Spinal cord (tissue), 10 donors: ENCODE results near the gene IRX2. TPM values are rescaled to one million over a fixed set of nuclear protein-coding genes. Genes with fewer than 3 reads are reported as not detected.

Experiments used
- DNase-seq, 6 donors: peaks; one replicate each; pipeline versions ENCODE4 v3.0.0 to v3.0.0-alpha.2; 2013 to 2015; ENCODE audit warnings: low spot score in 6 of 6, low read depth in 4 of 6
- H3K27ac ChIP-seq: one replicate; pipeline ENCODE4 v1.5.1; 2013; ENCODE audit warnings: low read depth, low read length, control low read depth
- H3K27me3 ChIP-seq: one replicate; pipeline ENCODE4 v1.6.1; 2013; ENCODE audit warnings: low read length; ENCODE audit not compliant: control insufficient read depth, insufficient read depth
- H3K36me3 ChIP-seq: one replicate; pipeline ENCODE4 v1.6.1; 2013; ENCODE audit warnings: low read length; ENCODE audit not compliant: control insufficient read depth, insufficient read depth
- H3K4me1 ChIP-seq: one replicate; pipeline ENCODE4 v1.6.1; 2013; ENCODE audit warnings: low read length; ENCODE audit not compliant: control insufficient read depth, insufficient read depth
- H3K4me3 ChIP-seq: one replicate; pipeline ENCODE4 v1.5.1; 2013; ENCODE audit warnings: low read depth, low read length, control low read depth
- H3K9me3 ChIP-seq: one replicate; pipeline ENCODE4 v1.6.1; 2013; ENCODE audit warnings: low read length; ENCODE audit not compliant: control insufficient read depth, insufficient read depth
- WGBS: methylation state at CpG from one replicate; pipeline ENCODE4 v1.1.5; 2013; ENCODE audit warnings: missing lambda C conversion rate; ENCODE audit not compliant: insufficient coverage; 5-methylcytosine and 5-hydroxymethylcytosine counted together
- polyA plus RNA-seq, 2 donors: library from polyadenylated mRNA; unstranded; fragments of 120-200 nt; gene quantifications; one replicate each; pipeline ENCODE4 v1.2.1, GENCODE V29; 2013; ENCODE audit not compliant: insufficient read length in 2 of 2
- total RNA-seq, 2 donors: library from RNA; depleted of rRNA in 1 of 2; stranded (reverse); fragments of 120-200 nt in 1 of 2; fragments of >200 nt in 1 of 2; gene quantifications; one replicate each; pipeline versions ENCODE4 v1.2.3 to v1.2.4, GENCODE V29; 2013 to 2014
- donor health status: healthy.

Gene IRX2
- total and polyA plus RNA-seq, 4 donors, result 4.8 to 23.2 (median 14.7) TPM

GRCh38 chr5:2721385-2722138 is 29.9 kb downstream of the IRX2 start:
- Histone ChIP-seq H3K27ac (no peak overlapping the region), H3K9me3 (no peaks in the 10 kb centered on the region), H3K4me1 (no peaks in the 10 kb centered on the region), H3K36me3 (no peaks in the 10 kb centered on the region), H3K4me3 (no peak overlapping the region), H3K27me3 (peaks cover 2% of the 10 kb centered on the region)
- WGBS, result 100% methylated on average over 2 of the region's 7 CpGs
- no peak for DNase-seq

GRCh38 chr5:2719332-2719731 is 32.1 kb downstream of the IRX2 start:
- Histone ChIP-seq H3K27ac (no peak overlapping the region), H3K27me3 (peaks cover 2% of the 10 kb centered on the region), H3K9me3 (no peaks in the 10 kb centered on the region), H3K36me3 (no peaks in the 10 kb centered on the region), H3K4me1 (no peaks in the 10 kb centered on the region), H3K4me3 (no peak overlapping the region)
- DNase-seq, result no peak
- 83% methylated on average over 2 of the region's 6 CpGs for whole genome bisulfite sequencing

GRCh38 chr5:2718115-2718514 is 33.4 kb downstream of the IRX2 start:
- H3K9me3 ChIP-seq, result no peaks in the 10 kb centered on the region
- no peak overlapping the region for H3K4me3 ChIP-seq
- WGBS, result 78% methylated on average over 3 of the region's 6 CpGs
- H3K4me1 ChIP-seq, result no peaks in the 10 kb centered on the region
- peaks cover 2% of the 10 kb centered on the region for H3K27me3 ChIP-seq
- H3K36me3 ChIP-seq, result no peaks in the 10 kb centered on the region
- no peak for DNase-seq
- H3K27ac ChIP-seq, result no peak overlapping the region

- H3K27me3 ChIP-seq, result no peaks in the 10 kb centered on the region
- no peaks in the 10 kb centered on the region for H3K4me1 ChIP-seq
- DNase-seq, result no peak
- no peak overlapping the region for H3K4me3 ChIP-seq
- 89% methylated on average over 6 of the region's 6 CpGs for WGBS
- no peaks in the 10 kb centered on the region for H3K9me3 ChIP-seq
- no peak overlapping the region for H3K27ac ChIP-seq
- H3K36me3 ChIP-seq, result no peaks in the 10 kb centered on the region
Measured at GRCh38 chr5:2715856-2716255, 35.6 kb downstream of the IRX2 start.

- DNase-seq, result no peak
- H3K27ac ChIP-seq, result no peak overlapping the region
- no peaks in the 10 kb centered on the region for H3K27me3 ChIP-seq
- H3K9me3 ChIP-seq, result no peaks in the 10 kb centered on the region
- no peaks in the 10 kb centered on the region for H3K36me3 ChIP-seq
- 85% methylated on average over 6 of the region's 6 CpGs for WGBS
- H3K4me1 ChIP-seq, result no peaks in the 10 kb centered on the region
- no peak overlapping the region for H3K4me3 ChIP-seq
Measured at GRCh38 chr5:2714805-2715204, 36.7 kb downstream of the IRX2 start.

GRCh38 chr5:2714026-2714425 is 37.5 kb downstream of the IRX2 start:
- no peak for DNase-seq
- Histone ChIP-seq H3K4me3 (no peak overlapping the region), H3K27ac (no peak overlapping the region), H3K27me3 (no peaks in the 10 kb centered on the region), H3K4me1 (no peaks in the 10 kb centered on the region), H3K36me3 (no peaks in the 10 kb centered on the region), H3K9me3 (no peaks in the 10 kb centered on the region)
- WGBS, result 79% methylated on average over 4 of the region's 6 CpGs

GRCh38 chr5:2711446-2712425 is 39.7 kb downstream of the IRX2 start:
- no peaks in the 10 kb centered on the region for H3K9me3 ChIP-seq
- WGBS, result 88% methylated on average over 22 of the region's 24 CpGs
- no peaks in the 10 kb centered on the region for H3K27me3 ChIP-seq
- H3K27ac ChIP-seq, result no peak overlapping the region
- no peaks in the 10 kb centered on the region for H3K4me1 ChIP-seq
- no peaks in the 10 kb centered on the region for H3K36me3 ChIP-seq
- no peak overlapping the region for H3K4me3 ChIP-seq
- no peak for DNase-seq

GRCh38 chr5:2710910-2711309 is 40.6 kb downstream of the IRX2 start:
- 53% methylated on average over 3 of the region's 3 CpGs for WGBS
- Histone ChIP-seq H3K4me1 (no peaks in the 10 kb centered on the region), H3K27me3 (no peaks in the 10 kb centered on the region), H3K36me3 (no peaks in the 10 kb centered on the region), H3K9me3 (no peaks in the 10 kb centered on the region), H3K27ac (no peak overlapping the region), H3K4me3 (no peak overlapping the region)
- peak in 1 of 6 donors; percentile 32 for DNase-seq

GRCh38 chr5:2709976-2710689 is 41.3 kb downstream of the IRX2 start:
- no peak overlapping the region for H3K4me3 ChIP-seq
- DNase-seq, result no peak
- H3K4me1 ChIP-seq, result no peaks in the 10 kb centered on the region
- no peak overlapping the region for H3K27ac ChIP-seq
- WGBS, result 83% methylated on average over 14 of the region's 16 CpGs
- no peaks in the 10 kb centered on the region for H3K9me3 ChIP-seq
- no peaks in the 10 kb centered on the region for H3K27me3 ChIP-seq
- H3K36me3 ChIP-seq, result no peaks in the 10 kb centered on the region
